Measurements from ENCODE around the gene CNTN2. TPM values are rescaled to one million over a fixed set of nuclear protein-coding genes. Genes with fewer than 3 reads are reported as not detected.

Gene CNTN2, protein sequence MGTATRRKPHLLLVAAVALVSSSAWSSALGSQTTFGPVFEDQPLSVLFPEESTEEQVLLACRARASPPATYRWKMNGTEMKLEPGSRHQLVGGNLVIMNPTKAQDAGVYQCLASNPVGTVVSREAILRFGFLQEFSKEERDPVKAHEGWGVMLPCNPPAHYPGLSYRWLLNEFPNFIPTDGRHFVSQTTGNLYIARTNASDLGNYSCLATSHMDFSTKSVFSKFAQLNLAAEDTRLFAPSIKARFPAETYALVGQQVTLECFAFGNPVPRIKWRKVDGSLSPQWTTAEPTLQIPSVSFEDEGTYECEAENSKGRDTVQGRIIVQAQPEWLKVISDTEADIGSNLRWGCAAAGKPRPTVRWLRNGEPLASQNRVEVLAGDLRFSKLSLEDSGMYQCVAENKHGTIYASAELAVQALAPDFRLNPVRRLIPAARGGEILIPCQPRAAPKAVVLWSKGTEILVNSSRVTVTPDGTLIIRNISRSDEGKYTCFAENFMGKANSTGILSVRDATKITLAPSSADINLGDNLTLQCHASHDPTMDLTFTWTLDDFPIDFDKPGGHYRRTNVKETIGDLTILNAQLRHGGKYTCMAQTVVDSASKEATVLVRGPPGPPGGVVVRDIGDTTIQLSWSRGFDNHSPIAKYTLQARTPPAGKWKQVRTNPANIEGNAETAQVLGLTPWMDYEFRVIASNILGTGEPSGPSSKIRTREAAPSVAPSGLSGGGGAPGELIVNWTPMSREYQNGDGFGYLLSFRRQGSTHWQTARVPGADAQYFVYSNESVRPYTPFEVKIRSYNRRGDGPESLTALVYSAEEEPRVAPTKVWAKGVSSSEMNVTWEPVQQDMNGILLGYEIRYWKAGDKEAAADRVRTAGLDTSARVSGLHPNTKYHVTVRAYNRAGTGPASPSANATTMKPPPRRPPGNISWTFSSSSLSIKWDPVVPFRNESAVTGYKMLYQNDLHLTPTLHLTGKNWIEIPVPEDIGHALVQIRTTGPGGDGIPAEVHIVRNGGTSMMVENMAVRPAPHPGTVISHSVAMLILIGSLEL
- 0.89 to 1.3 TPM (median 1.2 TPM) in 3 replicates for total RNA-seq (2021)
- Bru-seq, nascent RNA: percentile 14 among the genes with signal in this experiment
- long read RNA-seq, experiment 1, full-length matches to known transcripts: 4 of 5 reads
- long read RNA-seq, experiment 1, partial matches to known transcripts: 1 of 5 reads
- long read RNA-seq, experiment 1, other reads (novel, unspliced or antisense): 0 of 5 reads
- long read RNA-seq, experiment 2, full-length matches to known transcripts: 1 of 3 reads
- long read RNA-seq, experiment 2, partial matches to known transcripts: 0 of 3 reads
- long read RNA-seq, experiment 2, other reads (novel, unspliced or antisense): 2 of 3 reads
- long read RNA-seq, experiment 3: 0 reads

DNA sequence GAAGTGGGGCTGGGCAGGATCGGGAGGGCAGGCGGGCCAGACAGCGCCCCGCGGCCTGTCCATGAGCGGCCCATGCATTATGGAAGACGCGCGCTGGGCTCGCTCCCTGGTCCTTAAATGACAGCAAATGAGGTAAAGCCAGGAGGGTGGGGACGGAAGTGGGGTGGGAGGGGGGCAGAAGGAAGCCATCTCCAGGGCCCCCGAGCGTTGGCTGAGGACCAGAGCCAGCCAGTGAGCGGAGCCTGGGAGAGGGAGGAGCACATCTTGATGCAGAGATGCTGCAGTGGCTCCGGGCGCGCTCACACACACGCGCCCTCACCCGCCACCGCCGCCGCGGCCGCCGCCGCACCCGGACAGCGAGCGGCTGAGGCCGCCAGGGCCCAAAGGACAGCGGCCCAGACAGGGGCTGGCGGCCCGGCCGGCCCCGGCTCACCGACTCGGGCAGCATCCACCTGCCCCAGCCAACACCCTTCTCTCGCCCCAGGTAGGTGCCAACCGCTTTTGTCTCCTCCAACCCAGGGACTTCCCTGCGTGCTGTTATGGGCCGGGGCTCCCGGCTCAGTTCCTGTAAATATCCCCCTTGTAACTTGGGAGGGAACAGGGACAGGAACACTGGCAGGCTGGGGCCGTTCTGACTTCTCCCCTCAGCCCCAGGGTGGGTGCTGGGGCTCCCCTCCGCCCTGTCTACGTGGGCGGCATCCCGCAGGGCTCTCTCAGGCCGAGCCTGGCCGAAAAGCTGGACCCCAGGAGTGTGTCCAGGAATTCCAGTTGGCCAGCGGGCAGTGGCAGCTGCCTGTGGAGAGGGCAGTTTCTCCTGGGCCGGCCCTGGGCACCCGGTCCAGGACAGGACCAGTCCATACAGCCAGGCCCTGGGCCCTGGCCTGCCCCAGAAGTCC, at the start of gene CNTN2:
CNTN2 (plus strand) TSS at position 302 of the 896 bp plus-strand sequence. CDS start 9,974 bp downstream, outside the sequence.
- Mint-ChIP-seq H3K9me3 (no peaks in the 10 kb centered on the region), H3K27me3 (ENCODE audit: low read depth) (peaks cover 44% of the 10 kb centered on the region), H3K27ac (no peak within 1 kb of the TSS), H3K4me3 (peak within 1 kb of the TSS; percentile 30), H3K4me1 (peaks cover 33% of the 10 kb centered on the region), H3K36me3 (no peaks in the 10 kb centered on the region)
- ATAC-seq (peak; percentile 76), DNase-seq (ENCODE audit: low spot score) (peak; percentile 46)
- no peak for TF ChIP-seq ZNF263 (CRISPR knock-in tag; IDR thresholded peaks at IDR 0.05; ENCODE audit: low read depth)
- TF ChIP-seq FOXP1 (CRISPR knock-in tag; IDR thresholded peaks at IDR 0.05; ENCODE audit: borderline replicate concordance): no peak
- TF ChIP-seq, protein P1, sequence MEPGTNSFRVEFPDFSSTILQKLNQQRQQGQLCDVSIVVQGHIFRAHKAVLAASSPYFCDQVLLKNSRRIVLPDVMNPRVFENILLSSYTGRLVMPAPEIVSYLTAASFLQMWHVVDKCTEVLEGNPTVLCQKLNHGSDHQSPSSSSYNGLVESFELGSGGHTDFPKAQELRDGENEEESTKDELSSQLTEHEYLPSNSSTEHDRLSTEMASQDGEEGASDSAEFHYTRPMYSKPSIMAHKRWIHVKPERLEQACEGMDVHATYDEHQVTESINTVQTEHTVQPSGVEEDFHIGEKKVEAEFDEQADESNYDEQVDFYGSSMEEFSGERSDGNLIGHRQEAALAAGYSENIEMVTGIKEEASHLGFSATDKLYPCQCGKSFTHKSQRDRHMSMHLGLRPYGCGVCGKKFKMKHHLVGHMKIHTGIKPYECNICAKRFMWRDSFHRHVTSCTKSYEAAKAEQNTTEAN (CRISPR knock-in tag; IDR thresholded peaks at IDR 0.05): no peak
- TF ChIP-seq TCF7 (CRISPR knock-in tag; IDR thresholded peaks at IDR 0.05; ENCODE audit: low read depth): no peak
- no peak for TF ChIP-seq ETV6 (CRISPR knock-in tag; IDR thresholded peaks at IDR 0.05)
- no peak for TF ChIP-seq ELF4 (CRISPR knock-in tag; IDR thresholded peaks at IDR 0.05; ENCODE audit: low read depth)
- no peak for TF ChIP-seq NR1H2 (CRISPR knock-in tag; IDR thresholded peaks at IDR 0.05)
- TF ChIP-seq RELA (CRISPR knock-in tag; IDR thresholded peaks at IDR 0.05; ENCODE audit: borderline replicate concordance): no peak
- no peak for TF ChIP-seq TEAD1 (CRISPR knock-in tag; IDR thresholded peaks at IDR 0.05)
- no peak for TF ChIP-seq ZNF317 (CRISPR knock-in tag; IDR thresholded peaks at IDR 0.05; ENCODE audit: borderline replicate concordance, low read depth)
- TF ChIP-seq, protein P2, sequence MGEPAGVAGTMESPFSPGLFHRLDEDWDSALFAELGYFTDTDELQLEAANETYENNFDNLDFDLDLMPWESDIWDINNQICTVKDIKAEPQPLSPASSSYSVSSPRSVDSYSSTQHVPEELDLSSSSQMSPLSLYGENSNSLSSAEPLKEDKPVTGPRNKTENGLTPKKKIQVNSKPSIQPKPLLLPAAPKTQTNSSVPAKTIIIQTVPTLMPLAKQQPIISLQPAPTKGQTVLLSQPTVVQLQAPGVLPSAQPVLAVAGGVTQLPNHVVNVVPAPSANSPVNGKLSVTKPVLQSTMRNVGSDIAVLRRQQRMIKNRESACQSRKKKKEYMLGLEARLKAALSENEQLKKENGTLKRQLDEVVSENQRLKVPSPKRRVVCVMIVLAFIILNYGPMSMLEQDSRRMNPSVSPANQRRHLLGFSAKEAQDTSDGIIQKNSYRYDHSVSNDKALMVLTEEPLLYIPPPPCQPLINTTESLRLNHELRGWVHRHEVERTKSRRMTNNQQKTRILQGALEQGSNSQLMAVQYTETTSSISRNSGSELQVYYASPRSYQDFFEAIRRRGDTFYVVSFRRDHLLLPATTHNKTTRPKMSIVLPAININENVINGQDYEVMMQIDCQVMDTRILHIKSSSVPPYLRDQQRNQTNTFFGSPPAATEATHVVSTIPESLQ (CRISPR knock-in tag; IDR thresholded peaks at IDR 0.05): no peak
- no peak for TF ChIP-seq JUN (CRISPR knock-in tag; IDR thresholded peaks at IDR 0.05)
- TF ChIP-seq, protein P3, sequence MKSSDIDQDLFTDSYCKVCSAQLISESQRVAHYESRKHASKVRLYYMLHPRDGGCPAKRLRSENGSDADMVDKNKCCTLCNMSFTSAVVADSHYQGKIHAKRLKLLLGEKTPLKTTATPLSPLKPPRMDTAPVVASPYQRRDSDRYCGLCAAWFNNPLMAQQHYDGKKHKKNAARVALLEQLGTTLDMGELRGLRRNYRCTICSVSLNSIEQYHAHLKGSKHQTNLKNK (CRISPR knock-in tag; IDR thresholded peaks at IDR 0.05): no peak
- TF ChIP-seq GABPB1 (CRISPR knock-in tag; IDR thresholded peaks at IDR 0.05): no peak
- ChIA-PET CTCF (interaction anchor here (0.6 to 8.8 kb wide), 5 partner anchors 10 to 318 kb away, joined by 3 to 90 read pairs (median 4); no protein-coding TSS in a partner anchor), POLR2A (interaction anchor here (0.5 kb wide), 1 partner anchor 27 kb away, joined by 3 read pairs; no protein-coding TSS in a partner anchor)
